HepG2 (cell line): ENCODE measurements around the gene CTTNBP2NL. TPM values are rescaled to one million over a fixed set of nuclear protein-coding genes. Genes with fewer than 3 reads are reported as not detected.
A peak's percentile ranks its signal among the peaks of the same experiment; 100 is the strongest.

Experiments used
- ATF7 ChIP-seq, 2 experiments: fragments of 450-650 bp in 1 of 2; sonication (generic) in 1 of 2; formaldehyde crosslinking in 1 of 2; IDR thresholded peaks; 2 replicates each; pipeline versions ENCODE4 v1.4.0 to v1.6.1; 2016 to 2020; ENCODE audit warnings: antibody characterized with exemption in 1 of 2, mild to moderate bottlenecking in 1 of 2, missing genetic modification reagents in 1 of 2
- FOXP1 ChIP-seq, 2 experiments: fragments of 450-650 bp in 1 of 2; IDR thresholded peaks; 2 replicates each; pipeline ENCODE4 v1.6.1; 2017 to 2018; ENCODE audit warnings: antibody characterized with exemption in 1 of 2
- ZMYM4 ChIP-seq: sonication (generic); formaldehyde crosslinking; IDR thresholded peaks from 2 replicates; pipeline ENCODE4 v1.8.1; 2023; ENCODE audit warnings: mild to moderate bottlenecking, missing genetic modification reagents
- ZNF350 ChIP-seq: sonication (generic); formaldehyde crosslinking; IDR thresholded peaks from 2 replicates; pipeline ENCODE4 v1.4.0; 2020; ENCODE audit warnings: mild to moderate bottlenecking, low read depth, missing genetic modification reagents, borderline replicate concordance
- ZNF577 ChIP-seq: sonication (generic); formaldehyde crosslinking; IDR thresholded peaks from 2 replicates; pipeline ENCODE4 v1.4.0; 2020; ENCODE audit warnings: mild to moderate bottlenecking, low read depth, missing genetic modification reagents, borderline replicate concordance
- polyA plus RNA-seq, 8 experiments: library from polyadenylated mRNA; depleted of rRNA in 3 of 8; stranded (reverse) in 7 of 8; unstranded in 1 of 8; fragments of >200 nt; fragmentation: Illumina TruSeq in 4 of 8; extraction: Trizol in 4 of 8; gene quantifications; 2 replicates each; pipeline versions ENCODE4 v1.2.1 to v1.2.3, GENCODE V29; 2011 to 2016; ENCODE audit warnings: low read depth in 4 of 8, missing spikeins in 1 of 8, mixed read lengths in 1 of 8; ENCODE audit not compliant: insufficient read depth in 1 of 8
- total RNA-seq, 5 experiments: library from RNA; depleted of rRNA; stranded (reverse); fragments of >200 nt; fragmentation: Illumina TruSeq; extraction: Trizol; gene quantifications; 2 replicates each; pipeline ENCODE4 v1.2.3, GENCODE V29; 2016; ENCODE audit warnings: low read depth in 1 of 5
- TF ChIP-seq, protein P1 (sequence below): sonication (generic); formaldehyde crosslinking; IDR thresholded peaks from 2 replicates; pipeline ENCODE4 v1.8.1; 2023; ENCODE audit warnings: mild to moderate bottlenecking, missing genetic modification reagents
- TF ChIP-seq, protein P2 (sequence below): sonication (generic); formaldehyde crosslinking; IDR thresholded peaks from 2 replicates; pipeline ENCODE4 v1.8.0; 2022; ENCODE audit warnings: low read depth, missing genetic modification reagents
- TF ChIP-seq, protein P3 (sequence below): sonication (generic); formaldehyde crosslinking; IDR thresholded peaks from 2 replicates; pipeline ENCODE4 v1.4.0; 2020; ENCODE audit warnings: missing genetic modification reagents, borderline replicate concordance
- TF ChIP-seq, protein P4 (sequence below): sonication (generic); formaldehyde crosslinking; IDR thresholded peaks from 2 replicates; pipeline ENCODE4 v1.4.0; 2020; ENCODE audit warnings: mild to moderate bottlenecking, missing genetic modification reagents, borderline replicate concordance
- TF ChIP-seq, protein P5 (sequence below): IDR thresholded peaks from 2 replicates; pipeline ENCODE4 v1.6.1; 2016; ENCODE audit warnings: low read depth, borderline replicate concordance
- TF ChIP-seq, protein P6 (sequence below): sonication (generic); formaldehyde crosslinking; IDR thresholded peaks from 2 replicates; pipeline ENCODE4 v1.9.0; 2021; ENCODE audit warnings: mild to moderate bottlenecking, missing genetic modification reagents

Gene CTTNBP2NL
- total and polyA plus RNA-seq, 2 of the 13 experiments (the other 11 are each of a cell fraction or from before 2014, with no cell fraction given): 2.1 to 4.1 TPM

DNA sequence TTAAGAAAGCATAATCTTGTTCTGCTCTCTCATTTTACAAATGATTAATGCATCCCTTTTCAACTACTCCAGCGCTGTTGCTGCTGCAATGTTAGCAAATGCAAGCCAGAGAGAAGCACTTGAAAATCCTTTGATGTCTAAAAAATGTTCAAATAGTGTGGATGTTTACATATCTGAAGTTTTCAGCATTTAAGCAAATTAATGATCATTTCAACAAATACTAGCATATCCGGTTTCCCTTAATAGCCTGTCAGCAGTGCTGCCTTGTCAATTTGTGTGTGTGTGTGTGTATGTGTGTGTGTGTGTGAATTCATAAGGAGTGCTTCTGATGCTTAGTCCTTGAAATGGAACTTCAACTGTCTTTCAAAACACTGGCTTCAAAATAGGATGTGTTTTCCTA, 64.6 kb downstream of the CTTNBP2NL start (continued):
- TF ChIP-seq, protein P1, sequence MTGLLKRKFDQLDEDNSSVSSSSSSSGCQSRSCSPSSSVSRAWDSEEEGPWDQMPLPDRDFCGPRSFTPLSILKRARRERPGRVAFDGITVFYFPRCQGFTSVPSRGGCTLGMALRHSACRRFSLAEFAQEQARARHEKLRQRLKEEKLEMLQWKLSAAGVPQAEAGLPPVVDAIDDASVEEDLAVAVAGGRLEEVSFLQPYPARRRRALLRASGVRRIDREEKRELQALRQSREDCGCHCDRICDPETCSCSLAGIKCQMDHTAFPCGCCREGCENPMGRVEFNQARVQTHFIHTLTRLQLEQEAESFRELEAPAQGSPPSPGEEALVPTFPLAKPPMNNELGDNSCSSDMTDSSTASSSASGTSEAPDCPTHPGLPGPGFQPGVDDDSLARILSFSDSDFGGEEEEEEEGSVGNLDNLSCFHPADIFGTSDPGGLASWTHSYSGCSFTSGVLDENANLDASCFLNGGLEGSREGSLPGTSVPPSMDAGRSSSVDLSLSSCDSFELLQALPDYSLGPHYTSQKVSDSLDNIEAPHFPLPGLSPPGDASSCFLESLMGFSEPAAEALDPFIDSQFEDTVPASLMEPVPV: no peak
- TF ChIP-seq, protein P2, sequence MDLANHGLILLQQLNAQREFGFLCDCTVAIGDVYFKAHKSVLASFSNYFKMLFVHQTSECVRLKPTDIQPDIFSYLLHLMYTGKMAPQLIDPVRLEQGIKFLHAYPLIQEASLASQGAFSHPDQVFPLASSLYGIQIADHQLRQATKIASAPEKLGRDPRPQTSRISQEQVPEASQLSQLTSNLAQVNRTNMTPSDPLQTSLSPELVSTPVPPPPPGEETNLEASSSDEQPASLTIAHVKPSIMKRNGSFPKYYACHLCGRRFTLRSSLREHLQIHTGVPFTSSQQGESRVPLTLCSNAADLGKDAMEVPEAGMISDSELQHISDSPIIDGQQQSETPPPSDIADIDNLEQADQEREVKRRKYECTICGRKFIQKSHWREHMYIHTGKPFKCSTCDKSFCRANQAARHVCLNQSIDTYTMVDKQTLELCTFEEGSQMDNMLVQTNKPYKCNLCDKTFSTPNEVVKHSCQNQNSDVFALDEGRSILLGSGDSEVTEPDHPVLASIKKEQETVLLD (CRISPR knock-in tag): no peak
- TF ChIP-seq, protein P3, sequence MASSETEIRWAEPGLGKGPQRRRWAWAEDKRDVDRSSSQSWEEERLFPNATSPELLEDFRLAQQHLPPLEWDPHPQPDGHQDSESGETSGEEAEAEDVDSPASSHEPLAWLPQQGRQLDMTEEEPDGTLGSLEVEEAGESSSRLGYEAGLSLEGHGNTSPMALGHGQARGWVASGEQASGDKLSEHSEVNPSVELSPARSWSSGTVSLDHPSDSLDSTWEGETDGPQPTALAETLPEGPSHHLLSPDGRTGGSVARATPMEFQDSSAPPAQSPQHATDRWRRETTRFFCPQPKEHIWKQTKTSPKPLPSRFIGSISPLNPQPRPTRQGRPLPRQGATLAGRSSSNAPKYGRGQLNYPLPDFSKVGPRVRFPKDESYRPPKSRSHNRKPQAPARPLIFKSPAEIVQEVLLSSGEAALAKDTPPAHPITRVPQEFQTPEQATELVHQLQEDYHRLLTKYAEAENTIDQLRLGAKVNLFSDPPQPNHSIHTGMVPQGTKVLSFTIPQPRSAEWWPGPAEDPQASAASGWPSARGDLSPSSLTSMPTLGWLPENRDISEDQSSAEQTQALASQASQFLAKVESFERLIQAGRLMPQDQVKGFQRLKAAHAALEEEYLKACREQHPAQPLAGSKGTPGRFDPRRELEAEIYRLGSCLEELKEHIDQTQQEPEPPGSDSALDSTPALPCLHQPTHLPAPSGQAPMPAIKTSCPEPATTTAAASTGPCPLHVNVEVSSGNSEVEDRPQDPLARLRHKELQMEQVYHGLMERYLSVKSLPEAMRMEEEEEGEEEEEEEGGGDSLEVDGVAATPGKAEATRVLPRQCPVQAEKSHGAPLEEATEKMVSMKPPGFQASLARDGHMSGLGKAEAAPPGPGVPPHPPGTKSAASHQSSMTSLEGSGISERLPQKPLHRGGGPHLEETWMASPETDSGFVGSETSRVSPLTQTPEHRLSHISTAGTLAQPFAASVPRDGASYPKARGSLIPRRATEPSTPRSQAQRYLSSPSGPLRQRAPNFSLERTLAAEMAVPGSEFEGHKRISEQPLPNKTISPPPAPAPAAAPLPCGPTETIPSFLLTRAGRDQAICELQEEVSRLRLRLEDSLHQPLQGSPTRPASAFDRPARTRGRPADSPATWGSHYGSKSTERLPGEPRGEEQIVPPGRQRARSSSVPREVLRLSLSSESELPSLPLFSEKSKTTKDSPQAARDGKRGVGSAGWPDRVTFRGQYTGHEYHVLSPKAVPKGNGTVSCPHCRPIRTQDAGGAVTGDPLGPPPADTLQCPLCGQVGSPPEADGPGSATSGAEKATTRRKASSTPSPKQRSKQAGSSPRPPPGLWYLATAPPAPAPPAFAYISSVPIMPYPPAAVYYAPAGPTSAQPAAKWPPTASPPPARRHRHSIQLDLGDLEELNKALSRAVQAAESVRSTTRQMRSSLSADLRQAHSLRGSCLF (CRISPR knock-in tag): no peak
- TF ChIP-seq, protein P4, sequence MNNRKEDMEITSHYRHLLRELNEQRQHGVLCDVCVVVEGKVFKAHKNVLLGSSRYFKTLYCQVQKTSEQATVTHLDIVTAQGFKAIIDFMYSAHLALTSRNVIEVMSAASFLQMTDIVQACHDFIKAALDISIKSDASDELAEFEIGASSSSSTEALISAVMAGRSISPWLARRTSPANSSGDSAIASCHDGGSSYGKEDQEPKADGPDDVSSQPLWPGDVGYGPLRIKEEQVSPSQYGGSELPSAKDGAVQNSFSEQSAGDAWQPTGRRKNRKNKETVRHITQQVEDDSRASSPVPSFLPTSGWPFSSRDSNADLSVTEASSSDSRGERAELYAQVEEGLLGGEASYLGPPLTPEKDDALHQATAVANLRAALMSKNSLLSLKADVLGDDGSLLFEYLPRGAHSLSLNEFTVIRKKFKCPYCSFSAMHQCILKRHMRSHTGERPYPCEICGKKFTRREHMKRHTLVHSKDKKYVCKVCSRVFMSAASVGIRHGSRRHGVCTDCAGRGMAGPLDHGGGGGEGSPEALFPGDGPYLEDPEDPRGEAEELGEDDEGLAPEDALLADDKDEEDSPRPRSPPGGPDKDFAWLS (CRISPR knock-in tag): no peak
- TF ChIP-seq ZNF577 (no peak), ZNF350 (CRISPR knock-in tag) (no peak), ATF7 (IDR thresholded peaks at IDR 0.05) (no peak), ATF7 (CRISPR knock-in tag; IDR thresholded peaks at IDR 0.05) (no peak), ZMYM4 (CRISPR knock-in tag) (no peak), FOXP1 (IDR thresholded peaks at IDR 0.05) (no peak), FOXP1 (CRISPR knock-in tag; IDR thresholded peaks at IDR 0.05) (peak; percentile 20; the same call in 1 of the 2 replicates)
- TF ChIP-seq, protein P5, sequence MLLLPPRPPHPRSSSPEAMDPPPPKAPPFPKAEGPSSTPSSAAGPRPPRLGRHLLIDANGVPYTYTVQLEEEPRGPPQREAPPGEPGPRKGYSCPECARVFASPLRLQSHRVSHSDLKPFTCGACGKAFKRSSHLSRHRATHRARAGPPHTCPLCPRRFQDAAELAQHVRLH (CRISPR knock-in tag): no peak
- TF ChIP-seq, protein P6, sequence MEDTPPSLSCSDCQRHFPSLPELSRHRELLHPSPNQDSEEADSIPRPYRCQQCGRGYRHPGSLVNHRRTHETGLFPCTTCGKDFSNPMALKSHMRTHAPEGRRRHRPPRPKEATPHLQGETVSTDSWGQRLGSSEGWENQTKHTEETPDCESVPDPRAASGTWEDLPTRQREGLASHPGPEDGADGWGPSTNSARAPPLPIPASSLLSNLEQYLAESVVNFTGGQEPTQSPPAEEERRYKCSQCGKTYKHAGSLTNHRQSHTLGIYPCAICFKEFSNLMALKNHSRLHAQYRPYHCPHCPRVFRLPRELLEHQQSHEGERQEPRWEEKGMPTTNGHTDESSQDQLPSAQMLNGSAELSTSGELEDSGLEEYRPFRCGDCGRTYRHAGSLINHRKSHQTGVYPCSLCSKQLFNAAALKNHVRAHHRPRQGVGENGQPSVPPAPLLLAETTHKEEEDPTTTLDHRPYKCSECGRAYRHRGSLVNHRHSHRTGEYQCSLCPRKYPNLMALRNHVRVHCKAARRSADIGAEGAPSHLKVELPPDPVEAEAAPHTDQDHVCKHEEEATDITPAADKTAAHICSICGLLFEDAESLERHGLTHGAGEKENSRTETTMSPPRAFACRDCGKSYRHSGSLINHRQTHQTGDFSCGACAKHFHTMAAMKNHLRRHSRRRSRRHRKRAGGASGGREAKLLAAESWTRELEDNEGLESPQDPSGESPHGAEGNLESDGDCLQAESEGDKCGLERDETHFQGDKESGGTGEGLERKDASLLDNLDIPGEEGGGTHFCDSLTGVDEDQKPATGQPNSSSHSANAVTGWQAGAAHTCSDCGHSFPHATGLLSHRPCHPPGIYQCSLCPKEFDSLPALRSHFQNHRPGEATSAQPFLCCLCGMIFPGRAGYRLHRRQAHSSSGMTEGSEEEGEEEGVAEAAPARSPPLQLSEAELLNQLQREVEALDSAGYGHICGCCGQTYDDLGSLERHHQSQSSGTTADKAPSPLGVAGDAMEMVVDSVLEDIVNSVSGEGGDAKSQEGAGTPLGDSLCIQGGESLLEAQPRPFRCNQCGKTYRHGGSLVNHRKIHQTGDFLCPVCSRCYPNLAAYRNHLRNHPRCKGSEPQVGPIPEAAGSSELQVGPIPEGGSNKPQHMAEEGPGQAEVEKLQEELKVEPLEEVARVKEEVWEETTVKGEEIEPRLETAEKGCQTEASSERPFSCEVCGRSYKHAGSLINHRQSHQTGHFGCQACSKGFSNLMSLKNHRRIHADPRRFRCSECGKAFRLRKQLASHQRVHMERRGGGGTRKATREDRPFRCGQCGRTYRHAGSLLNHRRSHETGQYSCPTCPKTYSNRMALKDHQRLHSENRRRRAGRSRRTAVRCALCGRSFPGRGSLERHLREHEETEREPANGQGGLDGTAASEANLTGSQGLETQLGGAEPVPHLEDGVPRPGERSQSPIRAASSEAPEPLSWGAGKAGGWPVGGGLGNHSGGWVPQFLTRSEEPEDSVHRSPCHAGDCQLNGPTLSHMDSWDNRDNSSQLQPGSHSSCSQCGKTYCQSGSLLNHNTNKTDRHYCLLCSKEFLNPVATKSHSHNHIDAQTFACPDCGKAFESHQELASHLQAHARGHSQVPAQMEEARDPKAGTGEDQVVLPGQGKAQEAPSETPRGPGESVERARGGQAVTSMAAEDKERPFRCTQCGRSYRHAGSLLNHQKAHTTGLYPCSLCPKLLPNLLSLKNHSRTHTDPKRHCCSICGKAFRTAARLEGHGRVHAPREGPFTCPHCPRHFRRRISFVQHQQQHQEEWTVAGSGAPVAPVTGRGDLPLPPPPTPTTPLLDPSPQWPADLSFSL: peak; percentile 52; the same call in 1 of the 2 replicates
